ENCODE data around the gene JADE3.
"Not testable (repeated sequence)": the region's sequence is repeated elsewhere in the genome, so short reads cannot be mapped to it uniquely, and the experiment has no call there.

The JADE3 gene

DNA sequence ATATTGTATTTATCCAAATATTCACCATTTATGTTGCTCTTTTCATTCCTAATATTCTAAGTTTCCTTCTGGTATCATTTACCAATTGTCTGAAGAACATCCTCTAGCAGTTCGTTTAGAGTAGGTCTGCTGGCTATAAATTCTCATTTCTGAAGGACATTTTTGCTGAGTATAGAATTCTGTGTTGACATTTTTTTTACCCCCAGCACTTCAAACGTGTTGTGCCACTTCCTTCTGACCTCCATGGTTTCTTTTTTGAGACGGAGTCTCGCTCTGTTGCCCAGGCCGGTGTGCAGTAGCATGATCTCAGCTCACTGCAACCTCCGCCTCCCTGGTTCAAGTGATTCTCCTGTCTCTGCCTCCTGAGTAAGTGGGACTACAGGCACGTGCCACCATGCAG, 26.4 kb downstream of the JADE3 start:
- no peak for DNase-seq

DNA sequence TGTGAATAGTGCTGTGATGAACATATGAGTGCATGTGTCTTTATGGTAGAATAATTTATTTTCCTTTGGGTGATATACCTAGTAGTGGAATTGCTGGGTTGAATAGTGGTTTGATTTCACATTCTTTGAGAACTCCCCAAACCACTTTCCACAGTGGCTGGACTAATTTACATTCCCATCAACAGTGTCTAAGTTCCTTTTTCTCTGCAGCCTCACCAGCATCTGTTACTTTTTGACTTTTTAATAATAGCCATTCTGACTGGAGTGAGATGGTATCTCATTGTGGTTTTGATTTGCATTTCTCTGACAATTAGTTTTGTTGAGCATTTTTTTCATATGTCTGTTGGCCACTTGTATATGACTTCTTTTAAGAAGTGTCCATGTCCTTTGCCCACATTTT, 29.1 kb downstream of the JADE3 start:
- DNase-seq: no peak

DNA sequence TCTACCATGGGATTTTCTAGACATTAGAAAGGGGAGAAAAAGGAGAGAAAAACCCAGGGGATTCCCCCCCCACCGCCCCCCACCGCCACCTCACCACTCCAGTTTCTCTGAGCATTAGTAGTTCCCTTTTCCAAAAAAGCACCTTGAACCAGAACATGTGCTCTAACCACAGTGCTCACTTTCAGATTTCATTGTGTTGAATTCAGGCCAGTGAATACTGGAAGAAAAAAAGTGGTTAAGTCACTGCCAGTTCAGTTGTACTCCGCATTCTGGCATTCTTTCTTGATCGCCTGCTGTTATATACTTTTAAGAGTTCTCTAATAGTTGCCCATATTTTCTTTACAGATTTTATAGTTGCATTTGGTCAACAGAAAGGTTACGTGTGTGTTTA, 40.9 kb downstream of the JADE3 start:
- DNase-seq: no peak

DNA sequence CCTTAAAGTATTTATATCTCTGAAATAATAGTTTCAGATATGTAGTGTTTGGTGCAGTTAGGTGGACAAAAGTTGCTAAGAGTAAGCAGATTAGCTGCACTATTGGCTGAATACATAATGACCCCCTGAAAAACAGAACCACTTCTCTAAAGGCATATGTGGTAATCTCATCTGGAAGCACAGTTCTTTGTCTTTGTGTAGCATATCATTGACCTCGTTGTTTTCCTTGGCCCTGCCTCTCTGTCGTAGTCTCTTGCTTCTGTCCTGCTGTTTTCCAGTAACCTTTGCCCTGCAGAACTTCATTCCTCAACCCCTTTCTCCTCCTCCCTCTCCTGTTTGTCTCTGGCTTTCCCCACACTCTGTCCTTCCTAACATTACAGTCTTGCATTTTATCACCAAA, 41.4 kb downstream of the JADE3 start:
- DNase-seq: no peak

DNA sequence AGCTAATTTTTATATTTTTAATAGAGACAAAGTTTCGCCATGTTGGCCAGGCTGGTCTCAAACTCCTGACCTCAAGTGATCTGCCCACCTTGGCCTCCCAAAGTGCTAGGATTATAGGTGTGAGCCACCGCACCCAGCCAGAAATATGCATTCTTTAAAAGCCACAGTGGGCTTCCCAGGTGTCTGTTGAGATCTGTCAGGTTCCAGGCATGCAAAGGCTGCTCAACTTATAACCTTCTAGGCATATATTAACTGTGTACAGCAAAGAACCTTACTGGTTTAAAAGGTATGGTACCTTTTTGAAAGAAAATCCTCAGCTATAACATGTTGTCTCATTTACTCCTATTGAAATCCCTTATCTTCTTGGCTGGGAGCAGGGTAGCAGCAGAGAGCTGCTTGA, 42.5 kb downstream of the JADE3 start:
- no peak for DNase-seq

DNA sequence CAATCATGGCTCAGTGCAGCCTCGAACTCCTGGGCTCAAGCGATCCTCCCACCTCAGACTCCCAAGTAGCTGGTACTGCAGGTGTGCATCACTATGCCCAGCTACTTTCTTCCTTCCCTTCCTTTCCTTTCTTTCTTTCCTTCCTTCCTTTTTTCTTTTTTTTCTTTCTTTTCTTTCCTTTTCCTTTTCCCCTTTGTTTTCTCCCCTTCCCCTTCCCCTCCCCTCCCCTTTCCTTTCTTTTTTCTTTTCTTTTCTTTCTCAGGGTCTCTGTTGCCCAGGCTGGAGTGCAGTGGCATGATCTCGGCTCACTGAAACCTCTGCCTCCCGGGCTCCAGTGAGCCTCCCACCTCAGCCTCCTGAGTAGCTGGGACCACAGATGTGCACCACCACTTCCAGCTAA, 44.4 kb downstream of the JADE3 start:
- not testable (repeated sequence) for DNase-seq

DNA sequence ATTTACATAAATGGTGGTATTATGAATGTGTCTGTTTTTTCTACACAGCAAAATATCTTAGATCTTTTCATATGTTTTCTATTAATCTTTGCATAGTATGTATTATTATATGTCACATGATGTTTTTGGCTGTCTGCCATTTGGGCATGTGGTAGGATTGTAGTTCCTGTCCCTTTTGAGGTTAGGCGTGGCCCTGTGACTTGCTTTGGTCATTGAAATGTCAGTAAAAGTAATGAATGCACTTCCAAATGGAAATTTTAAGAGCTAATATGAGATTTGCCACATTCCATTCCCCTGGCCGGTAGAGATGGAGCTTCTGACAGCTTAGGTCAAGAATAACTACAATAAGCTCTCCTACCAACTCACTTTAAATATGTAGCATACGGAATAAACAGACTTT, 45.1 kb downstream of the JADE3 start:
- DNase-seq: no peak

DNA sequence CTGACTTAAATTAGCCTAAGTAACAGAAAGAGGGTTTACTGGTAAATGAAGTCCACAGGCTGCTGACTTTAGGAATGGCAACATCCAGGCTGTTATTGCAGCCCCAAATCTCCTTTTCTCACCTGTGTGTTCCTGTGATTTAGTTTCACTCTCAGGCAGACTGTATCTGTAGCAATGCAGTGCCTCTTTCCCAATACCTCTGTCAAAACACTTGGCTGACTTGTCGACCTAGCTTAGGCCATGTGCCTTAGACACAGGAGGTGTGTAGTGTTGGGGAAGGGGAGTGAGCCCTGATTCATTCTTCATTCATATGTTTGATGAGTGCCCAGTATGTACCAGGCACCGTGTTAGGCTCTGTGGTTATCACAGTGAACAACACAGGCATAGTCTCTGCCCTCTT, 46.9 kb downstream of the JADE3 start:
- no peak for DNase-seq

DNA sequence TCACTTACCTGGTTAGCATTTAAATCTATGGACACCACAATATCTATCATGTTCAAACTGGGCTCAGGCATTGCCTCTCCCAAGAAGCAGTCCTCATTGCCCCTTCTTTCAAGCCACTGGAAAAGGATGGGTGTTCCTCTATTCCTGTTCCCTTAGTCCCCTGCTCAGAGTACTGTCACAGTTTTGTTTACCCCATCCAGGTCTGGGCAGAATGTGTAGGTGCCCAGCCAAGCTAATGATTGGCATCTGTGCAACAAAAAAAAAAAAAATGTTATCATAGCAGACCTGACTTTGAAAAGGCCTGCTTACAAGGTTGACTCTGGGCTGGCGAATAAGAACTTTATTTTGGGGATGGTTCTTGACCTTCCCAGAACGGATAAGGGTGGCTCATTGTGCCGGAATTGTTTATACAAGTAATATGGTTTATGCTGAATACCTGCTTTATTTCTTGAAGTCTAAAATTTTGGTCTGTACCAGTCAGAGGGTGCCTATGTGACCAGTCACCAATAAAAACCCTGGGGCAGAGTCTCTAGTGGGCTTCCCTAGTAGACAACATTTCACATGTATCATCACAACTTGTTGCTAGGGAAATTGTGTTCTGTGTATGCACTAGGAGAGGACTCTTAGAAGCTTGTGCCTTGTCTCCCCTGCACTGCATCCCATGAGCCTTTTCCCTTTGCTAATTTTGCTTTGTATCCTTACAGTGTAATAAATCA, 47.9 kb downstream of the JADE3 start:
- no peak for DNase-seq

DNA sequence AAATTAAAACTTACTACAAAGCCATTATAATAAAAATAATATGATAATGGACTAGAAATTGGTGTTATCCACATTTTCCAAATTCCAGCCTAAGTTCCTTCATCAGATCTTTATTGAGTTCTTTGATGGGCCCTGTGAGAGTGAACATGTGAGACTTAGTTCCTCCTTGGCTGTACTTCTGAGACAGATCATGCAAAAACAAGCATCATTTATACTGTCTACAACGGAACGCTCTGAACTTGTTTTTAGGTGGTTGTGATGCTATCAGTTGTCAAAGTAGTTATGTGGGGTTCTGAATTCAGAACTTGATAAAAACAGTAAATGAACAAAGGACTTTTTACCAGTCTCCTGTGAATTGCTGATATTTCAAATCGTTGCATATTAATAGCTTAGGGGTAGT, 48.9 kb downstream of the JADE3 start:
- no peak for DNase-seq

DNA sequence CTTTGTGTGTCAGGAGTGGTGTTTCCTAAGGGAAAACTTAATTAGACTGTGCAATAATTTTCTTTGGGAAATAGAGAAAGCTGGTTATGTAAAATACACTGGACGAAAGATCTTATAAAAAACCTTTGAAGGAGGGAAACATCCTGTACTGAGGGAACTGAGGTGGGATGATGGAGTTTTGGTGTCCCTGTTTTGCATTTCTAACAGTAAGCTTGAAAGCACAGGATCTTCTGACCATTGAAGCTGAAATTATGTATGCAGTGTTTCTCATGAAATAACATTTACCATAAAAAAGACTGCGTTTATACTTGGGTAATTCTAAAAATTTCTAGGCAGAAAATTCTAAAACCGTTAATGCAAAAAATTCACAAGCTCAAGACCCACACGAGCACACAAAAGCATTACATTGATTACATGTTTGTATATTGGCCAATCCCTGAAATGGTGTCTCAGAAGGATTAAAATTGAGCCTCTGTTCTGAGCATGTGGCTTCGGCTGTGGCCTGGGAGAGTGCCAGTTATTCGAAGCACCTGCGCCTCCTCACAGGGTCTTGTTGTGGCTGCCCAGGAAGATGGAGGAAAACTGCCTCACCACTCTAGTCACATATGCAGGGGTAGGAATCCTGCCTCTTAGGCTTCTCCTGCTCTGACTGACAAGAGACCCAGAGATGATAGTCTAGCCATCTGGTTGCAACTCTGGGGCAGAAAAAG, 49.5 kb downstream of the JADE3 start:
- no peak for DNase-seq

DNA sequence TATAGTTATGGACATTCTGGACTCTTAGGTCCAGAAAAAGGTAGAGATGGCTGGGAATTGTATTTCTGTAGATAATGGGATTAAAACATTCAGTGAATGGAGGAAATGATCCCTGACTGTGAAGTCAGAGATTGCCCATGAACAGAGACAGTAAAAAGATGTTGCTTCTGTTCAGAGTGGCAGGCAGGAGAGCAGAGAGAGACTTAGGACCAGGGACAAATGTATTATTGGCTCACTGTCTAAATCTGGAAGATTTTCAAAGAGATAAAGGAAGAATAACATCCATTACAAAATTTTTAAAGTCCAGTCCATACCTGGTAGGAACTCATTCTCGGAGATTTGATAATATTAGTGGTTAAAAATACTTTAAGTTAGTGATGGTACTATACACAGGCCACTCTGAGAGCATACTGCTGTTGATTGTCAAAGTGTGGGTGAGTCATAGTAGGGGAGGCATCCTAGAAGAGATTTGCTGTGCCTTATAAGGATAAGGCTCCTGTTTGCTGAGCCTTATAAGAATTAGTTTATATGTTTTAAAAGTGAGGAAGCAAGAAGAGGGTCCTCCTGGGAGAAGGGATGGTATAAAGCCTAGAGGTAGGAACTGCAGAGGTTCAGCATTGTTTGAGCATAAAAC, 53.0 kb downstream of the JADE3 start:
- no peak for DNase-seq

DNA sequence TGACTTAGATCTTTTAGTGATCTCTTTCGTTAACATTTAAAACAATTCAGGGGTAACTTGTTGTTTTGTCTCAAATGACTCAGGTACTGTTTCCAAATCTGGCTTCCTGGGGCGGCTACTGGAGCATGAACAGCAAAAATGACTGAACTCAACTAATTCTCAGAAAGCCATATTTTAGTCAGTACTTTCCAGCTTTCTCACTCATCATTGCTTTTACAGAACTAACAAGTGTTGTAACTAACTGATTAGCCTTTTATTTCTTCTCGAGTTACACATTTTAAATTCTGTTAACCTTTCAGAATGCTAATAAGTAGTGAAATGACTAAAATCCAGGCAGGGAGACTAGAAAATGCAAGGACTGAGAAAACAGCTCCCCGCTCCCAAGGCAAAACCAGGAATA, 55.3 kb downstream of the JADE3 start:
- DNase-seq: no peak

DNA sequence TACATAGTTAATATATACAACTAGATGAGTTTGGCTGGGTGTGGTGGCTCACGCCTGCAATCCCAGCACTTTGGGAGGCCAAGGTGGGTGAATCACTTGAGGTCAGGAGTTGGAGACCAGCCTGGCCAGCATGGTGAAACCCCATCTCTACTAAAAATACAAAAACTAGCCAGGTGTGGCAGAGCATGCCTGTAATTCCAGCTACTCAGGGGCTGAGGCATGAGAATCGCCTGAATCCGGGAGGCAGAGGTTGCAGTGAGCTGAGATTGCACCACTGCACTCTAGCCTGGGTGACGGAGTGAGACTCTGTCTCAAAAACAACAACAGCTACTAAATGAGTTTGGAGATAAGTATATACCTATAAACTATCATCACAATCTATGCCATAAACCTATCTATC, 64.8 kb downstream of the JADE3 start:
- not testable (repeated sequence) for DNase-seq

DNA sequence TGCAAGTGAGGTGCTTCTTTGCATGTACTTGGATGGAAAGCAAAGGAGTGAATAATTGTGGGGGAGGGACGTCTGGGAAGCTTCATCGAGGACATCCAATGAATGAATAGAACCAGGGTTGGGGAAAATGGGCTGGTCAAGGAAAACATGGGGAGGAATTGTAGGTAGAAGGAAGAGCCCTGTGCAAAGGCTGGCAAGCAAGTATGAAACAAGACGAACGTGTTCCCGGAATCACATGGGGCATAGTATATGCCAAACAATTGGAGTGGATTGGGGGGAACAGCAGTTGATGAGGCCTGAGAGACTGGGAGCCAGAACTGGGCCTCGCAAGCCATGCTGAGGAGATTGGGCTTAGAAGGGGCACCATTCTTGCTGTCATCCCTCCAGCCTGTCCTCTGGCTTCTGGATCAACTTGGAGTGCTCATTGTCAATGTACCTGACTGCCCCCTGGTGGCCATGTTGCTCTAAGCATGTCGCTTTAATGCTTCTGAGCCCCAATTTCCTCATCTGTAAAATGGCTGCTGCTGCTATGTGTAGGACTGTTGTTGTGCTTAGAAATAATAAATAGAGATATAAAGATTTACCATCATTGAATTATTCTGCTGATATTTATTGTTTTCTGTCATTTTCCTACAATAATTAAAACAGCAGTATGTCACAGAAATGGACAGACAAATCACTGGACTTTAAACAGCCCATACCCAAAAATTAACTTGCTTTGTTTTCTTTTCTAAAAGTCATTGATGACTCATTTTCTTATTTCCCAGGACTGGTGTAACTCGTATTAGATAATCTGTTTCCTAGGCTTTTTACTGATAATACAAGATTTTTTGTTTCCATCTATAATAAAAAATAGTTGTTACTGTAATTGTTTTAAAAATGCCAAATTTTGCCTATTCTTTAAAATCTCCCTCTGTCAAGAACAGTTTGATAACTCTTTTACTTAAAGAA, 66.4 kb downstream of the JADE3 start:
- DNase-seq: no peak

DNA sequence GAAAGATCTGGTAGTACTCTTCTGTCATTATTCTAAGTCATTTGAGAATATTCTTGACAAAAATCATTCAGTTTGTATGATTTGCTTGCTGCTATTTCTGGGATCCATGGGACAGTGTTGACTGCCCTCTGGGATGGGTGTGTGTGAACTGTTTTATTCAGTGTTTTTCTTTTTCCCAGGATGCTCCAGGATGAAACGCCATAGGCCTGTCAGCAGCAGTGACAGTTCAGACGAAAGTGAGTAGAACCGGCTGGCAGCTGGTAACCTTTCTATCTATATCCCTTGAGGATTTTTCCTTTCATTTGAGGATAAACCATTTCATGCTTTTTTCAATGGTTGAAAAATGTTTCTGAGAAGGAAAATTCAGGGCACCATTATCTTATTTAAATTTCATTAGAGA, 72.5 kb downstream of the JADE3 start:
- DNase-seq: no peak

DNA sequence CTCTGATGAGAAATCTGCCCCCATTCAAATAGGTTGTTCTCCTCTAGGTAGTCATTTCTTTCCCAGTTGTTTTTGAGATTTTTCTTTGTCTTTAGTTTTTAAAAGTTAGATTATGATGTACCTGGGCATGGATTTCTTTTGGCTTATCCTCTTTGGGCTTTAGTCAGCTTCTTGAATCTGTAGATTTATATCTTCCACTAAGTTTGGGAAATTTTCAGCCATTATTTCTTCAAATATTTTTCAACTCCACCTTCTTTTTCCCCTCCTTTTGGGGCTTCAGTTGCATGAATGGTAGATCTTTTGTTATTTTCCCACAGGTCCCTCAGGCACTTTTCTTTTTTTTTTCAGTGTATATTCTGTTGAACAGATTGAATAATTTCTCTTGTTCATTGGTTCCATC, 77.3 kb downstream of the JADE3 start:
- no peak for DNase-seq

DNA sequence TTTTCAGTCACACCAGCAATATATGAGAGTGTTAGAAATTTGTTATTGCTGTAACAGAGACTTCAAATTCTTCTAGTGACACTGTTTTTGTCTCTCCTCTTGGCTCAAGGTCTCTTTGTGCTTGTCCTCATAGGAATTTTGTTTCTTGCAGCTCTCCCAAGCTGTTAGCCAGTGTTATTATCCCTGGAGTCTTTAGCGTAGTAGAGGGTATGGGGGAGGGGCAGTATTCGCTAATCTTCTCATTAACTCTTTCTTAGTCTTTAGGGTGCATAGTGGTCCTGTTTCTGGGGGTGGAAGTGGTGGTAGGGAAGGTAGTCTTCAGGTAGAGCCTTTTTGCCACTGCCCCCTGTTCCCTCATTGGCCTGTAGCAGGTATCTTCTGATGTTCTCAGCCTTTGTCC, 79.4 kb downstream of the JADE3 start:
- no peak for DNase-seq

DNA sequence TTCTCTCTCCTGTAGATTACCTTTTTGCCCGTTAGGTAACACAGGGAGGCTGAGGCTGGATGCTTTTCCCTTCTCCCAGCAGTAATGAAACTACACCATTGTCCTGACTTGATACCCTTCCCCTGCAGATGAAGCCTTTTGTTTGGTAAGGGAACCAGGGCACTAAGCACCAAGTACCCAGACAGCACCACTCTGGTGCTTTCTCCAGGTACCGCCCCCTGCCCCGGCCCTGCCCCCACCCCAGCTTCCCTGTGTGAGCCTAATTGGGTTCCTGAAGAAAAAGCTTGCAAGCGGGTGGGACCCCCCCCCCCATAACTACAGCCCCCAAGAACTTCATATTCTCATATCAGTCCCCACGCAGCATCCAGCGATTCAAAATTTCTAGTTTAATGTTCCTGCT, 79.8 kb downstream of the JADE3 start:
- DNase-seq: no peak

DNA sequence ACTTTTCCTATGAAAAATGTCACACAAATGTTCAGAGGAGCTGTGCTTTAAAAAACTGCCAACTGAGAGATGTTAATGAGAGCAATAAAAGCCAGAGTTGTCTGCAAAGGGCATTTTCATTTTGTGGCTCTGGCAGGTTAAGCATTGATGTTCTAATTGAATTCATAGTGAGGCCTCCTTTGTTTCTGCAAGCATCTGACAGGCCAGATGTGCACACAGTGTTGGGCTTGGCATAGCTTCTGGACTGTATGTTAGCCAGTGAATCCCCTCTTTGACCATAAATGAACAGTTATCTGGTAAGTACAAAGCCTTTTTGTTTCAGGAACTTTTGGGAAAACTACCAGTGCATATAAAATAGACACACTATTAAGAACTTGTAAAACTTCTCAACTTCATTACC, 81.9 kb downstream of the JADE3 start:
- no peak for DNase-seq

DNA sequence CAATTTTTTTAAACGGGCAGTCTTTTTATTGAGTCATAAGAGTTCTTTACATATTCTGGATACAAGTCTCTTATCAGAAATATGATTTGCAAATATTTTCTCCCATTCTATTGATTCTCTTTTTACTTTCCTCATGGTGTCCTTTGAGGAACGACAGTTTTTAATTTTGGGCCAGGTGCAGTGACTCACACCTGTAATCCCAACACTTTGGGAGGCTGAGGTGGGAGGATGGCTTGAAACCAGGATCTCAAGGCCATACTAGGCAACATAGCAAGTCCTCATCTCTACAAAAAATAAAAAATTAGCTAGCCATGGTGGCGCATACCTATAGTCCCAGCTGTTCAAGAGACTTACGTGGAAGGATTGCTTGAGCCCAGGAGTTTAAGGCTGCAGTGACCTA, 99.9 kb downstream of the JADE3 start:
- DNase-seq: no peak

DNA sequence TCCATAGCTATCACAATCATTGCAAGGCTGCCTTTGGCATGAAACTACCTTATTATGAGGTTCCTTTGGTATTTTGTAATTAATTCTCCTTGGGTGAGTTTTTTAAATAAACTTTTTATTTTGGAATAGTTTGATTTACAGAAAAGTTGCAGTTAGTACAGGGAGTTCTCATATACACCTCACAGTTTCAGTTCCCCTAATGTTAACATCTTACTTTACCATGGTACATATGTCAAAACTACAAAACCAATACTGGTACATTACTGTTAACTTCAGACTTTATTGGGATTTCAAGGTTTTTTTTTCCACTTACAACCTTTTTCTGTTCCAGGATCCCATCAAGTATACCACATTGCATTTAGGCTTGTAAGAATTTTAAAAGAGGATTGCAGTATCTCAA, 114.0 kb downstream of the JADE3 start:
- DNase-seq: no peak

DNA sequence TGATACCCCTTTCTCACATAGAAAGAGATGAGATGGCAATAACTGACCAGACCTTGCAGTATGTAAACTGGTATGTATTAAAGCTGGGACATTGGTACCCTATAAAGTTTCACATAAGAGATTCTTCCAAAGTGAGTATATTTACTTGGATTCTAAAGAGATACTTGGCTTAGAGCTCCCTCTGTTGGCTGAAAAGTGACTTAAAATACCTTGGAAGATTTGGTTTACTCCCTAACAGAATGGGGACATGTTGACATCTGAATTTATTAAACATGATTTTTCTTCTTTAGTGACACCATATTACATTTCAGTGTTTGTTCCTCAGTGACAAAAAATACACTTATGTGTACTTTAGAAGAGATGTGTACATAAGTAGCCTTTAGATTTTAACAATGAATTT, 118.1 kb downstream of the JADE3 start:
- no peak for DNase-seq
